OCI-LY1 (cell line): ENCODE results near the gene CIAPIN1.

ENCODE experiments used
- H2AFZ ChIP-seq: fragments of 200-600 bp; sonication (generic), shearing (Covaris generic); 2 replicates; pipeline ENCODE4 v1.6.0; 2014; ENCODE audit warnings: antibody characterized with exemption, mild to moderate bottlenecking, low read length
- H3F3A ChIP-seq: fragments of 200-600 bp; sonication (generic), shearing (Covaris generic); 2 replicates; pipeline ENCODE4 v1.6.0; 2014; ENCODE audit warnings: mild to moderate bottlenecking, antibody characterized with exemption, low read length, moderate library complexity; ENCODE audit not compliant: insufficient read depth
- H3K27ac ChIP-seq: fragments of 200-600 bp; sonication (generic); 2 replicates; pipeline ENCODE4 v1.5.1; 2014; ENCODE audit warnings: low read length, mixed run types, mild to moderate bottlenecking, low read depth; ENCODE audit not compliant: poor library complexity, severe bottlenecking
- H3K27me3 ChIP-seq: fragments of 200-600 bp; sonication (generic); 2 replicates; pipeline ENCODE4 v1.6.0; 2014; ENCODE audit warnings: antibody characterized with exemption, mild to moderate bottlenecking, low read length, moderate library complexity; ENCODE audit not compliant: insufficient read depth
- H3K36me3 ChIP-seq: fragments of 200-600 bp; sonication (generic); 2 replicates; pipeline ENCODE4 v1.6.1; 2014; ENCODE audit warnings: mild to moderate bottlenecking, antibody characterized with exemption, low read length, moderate library complexity, mixed read lengths; ENCODE audit not compliant: insufficient read depth
- H3K4me1 ChIP-seq: fragments of 200-600 bp; sonication (generic); 2 replicates; pipeline ENCODE4 v1.5.1; 2014; ENCODE audit warnings: mild to moderate bottlenecking, low read length, moderate library complexity; ENCODE audit not compliant: insufficient read depth, severe bottlenecking
- H3K4me2 ChIP-seq: fragments of 200-600 bp; sonication (generic), shearing (Covaris generic); 2 replicates; pipeline ENCODE4 v1.6.1; 2014; ENCODE audit warnings: low read length
- H3K4me3 ChIP-seq: fragments of 200-600 bp; sonication (generic); 2 replicates; pipeline ENCODE4 v1.5.1; 2014; ENCODE audit warnings: low read length, low read depth, mild to moderate bottlenecking, mixed read lengths; ENCODE audit not compliant: poor library complexity, severe bottlenecking
- H3K79me2 ChIP-seq: fragments of 200-600 bp; shearing (Covaris generic); 2 replicates; pipeline ENCODE4 v1.6.1; 2016; ENCODE audit warnings: mixed run types, low read length, mixed read lengths; ENCODE audit not compliant: insufficient read depth
- H3K9ac ChIP-seq: fragments of 200-600 bp; sonication (generic), shearing (Covaris generic); 2 replicates; pipeline ENCODE4 v1.6.1; 2014; ENCODE audit warnings: mild to moderate bottlenecking, low read length, mixed read lengths
- H3K9me2 ChIP-seq: fragments of 200-600 bp; sonication (generic), shearing (Covaris generic); 2 replicates; pipeline ENCODE4 v1.6.1; 2014; ENCODE audit warnings: low read depth, mild to moderate bottlenecking, low read length, mixed read lengths
- H3K9me3 ChIP-seq: fragments of 200-600 bp; shearing (Covaris generic); 2 replicates; pipeline ENCODE4 v1.6.1; 2014; ENCODE audit warnings: low read length, mixed read lengths
- H4K20me1 ChIP-seq: fragments of 200-600 bp; sonication (generic), shearing (Covaris generic); 2 replicates; pipeline ENCODE4 v1.6.0; 2016; ENCODE audit warnings: mild to moderate bottlenecking, low read length; ENCODE audit not compliant: insufficient read depth
- CTCF ChIP-seq: fragments of 200-600 bp; sonication (generic), shearing (Covaris generic); IDR thresholded peaks from 2 replicates; pipeline ENCODE4 v1.5.1; 2017; ENCODE audit warnings: mild to moderate bottlenecking, antibody characterized with exemption, low read length, moderate library complexity, mixed read lengths
- EZH2 ChIP-seq: fragments of 200-600 bp; sonication (generic), shearing (Covaris generic); IDR thresholded peaks from 2 replicates; pipeline ENCODE4 v1.8.0; 2017; ENCODE audit warnings: borderline replicate concordance, mixed run types, mild to moderate bottlenecking, antibody characterized with exemption, low read length, moderate library complexity, mixed read lengths

CIAPIN1 gene

DNA sequence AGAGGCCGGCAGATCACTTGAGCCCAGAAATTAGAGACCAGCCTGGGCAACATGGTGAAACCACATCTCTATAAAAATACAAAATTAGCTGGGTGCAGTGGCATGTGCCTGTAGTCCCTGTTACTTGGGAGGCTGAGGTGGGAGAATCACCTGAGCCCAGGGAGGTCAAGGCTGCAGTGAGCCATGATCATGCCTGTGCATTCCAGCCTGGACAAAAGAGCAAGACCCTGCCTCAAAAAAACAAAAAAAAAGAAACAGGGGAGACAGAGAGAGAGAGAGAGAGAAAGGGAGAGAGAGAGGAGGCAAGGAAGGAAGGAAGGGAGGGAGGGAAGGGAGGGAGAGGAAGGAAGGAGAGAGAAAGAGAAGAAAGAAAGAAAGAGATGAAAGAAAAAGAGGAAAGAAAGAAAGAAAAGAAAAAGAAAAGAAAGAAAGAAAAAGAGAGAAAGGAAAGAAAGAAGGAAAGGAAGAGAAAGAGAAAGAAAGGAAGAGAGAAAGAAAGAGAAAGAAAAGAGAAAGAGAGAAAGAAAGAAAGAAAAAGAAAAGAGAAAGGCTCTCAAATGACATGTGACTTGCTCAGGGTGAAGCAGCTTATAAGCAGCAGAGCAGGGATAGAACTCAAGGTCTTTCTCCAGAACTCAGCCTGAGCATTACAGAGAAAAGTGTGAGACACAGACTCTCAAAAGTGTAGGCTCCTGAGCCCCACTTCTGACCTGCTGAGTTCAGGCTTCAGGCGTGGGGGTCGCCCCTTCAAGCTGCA is 59.4 kb downstream of the CIAPIN1 start:
- H3K4me2 ChIP-seq = no peak overlapping the region
- no peaks in the 10 kb centered on the region for H3F3A ChIP-seq
- no peaks in the 10 kb centered on the region for H4K20me1 ChIP-seq
- no peaks in the 10 kb centered on the region for H3K9me3 ChIP-seq
- no peak overlapping the region for H3K27ac ChIP-seq
- no peak overlapping the region for H3K9ac ChIP-seq
- no peaks in the 10 kb centered on the region for H3K36me3 ChIP-seq
- H3K4me1 ChIP-seq = no peaks in the 10 kb centered on the region
- no peak overlapping the region for H2AFZ ChIP-seq
- H3K9me2 ChIP-seq = no peaks in the 10 kb centered on the region
- no peaks in the 10 kb centered on the region for H3K79me2 ChIP-seq
- H3K27me3 ChIP-seq = peaks cover 7% of the 10 kb centered on the region; the same call in 1 of the 2 replicates
- no peak overlapping the region for H3K4me3 ChIP-seq
- no peak for TF ChIP-seq CTCF
- TF ChIP-seq EZH2 = no peak

DNA sequence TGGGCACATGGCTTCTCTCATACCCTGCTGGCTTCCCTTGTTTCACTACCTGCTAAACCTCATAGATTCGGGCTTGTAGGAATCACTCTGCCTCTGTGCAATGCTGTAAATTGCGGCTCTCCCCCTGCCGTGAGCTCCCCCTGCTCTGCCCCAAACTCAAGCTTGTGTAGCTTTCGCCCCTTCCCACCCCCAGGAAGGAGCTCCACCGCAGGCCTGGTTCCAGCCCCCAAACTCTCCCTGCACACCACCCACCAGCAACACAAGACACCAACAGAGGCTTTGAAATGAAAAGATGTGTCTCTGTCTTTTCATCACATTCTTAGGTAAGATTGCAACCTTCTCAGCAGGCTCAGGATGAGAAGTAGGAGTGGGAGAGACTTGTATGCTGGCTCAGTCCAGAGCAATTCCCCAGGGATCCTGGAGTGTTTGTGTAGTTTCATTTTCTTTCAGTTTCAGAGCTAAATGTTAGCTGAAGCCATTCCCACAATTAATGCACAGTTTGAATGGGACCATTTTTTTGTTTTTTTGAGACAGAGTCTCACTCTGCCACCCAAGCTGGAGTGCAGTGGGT is 60.7 kb downstream of the CIAPIN1 start:
- H3K4me3 ChIP-seq = no peak overlapping the region
- H3K36me3 ChIP-seq = no peaks in the 10 kb centered on the region
- no peak overlapping the region for H3K4me2 ChIP-seq
- H3K79me2 ChIP-seq = no peaks in the 10 kb centered on the region
- no peaks in the 10 kb centered on the region for H4K20me1 ChIP-seq
- H3K4me1 ChIP-seq = no peaks in the 10 kb centered on the region
- no peaks in the 10 kb centered on the region for H3K9me2 ChIP-seq
- no peak overlapping the region for H2AFZ ChIP-seq
- TF ChIP-seq CTCF (no peak), EZH2 (no peak)
- H3K27me3 ChIP-seq = peaks cover 13% of the 10 kb centered on the region
- H3K9me3 ChIP-seq = no peaks in the 10 kb centered on the region
- no peaks in the 10 kb centered on the region for H3F3A ChIP-seq
- no peak overlapping the region for H3K27ac ChIP-seq
- H3K9ac ChIP-seq = no peak overlapping the region

- no peaks in the 10 kb centered on the region for H3K9me3 ChIP-seq
- H3K4me1 ChIP-seq = no peaks in the 10 kb centered on the region
- H3K9me2 ChIP-seq = no peaks in the 10 kb centered on the region
- H3K27ac ChIP-seq = no peak overlapping the region
- H3F3A ChIP-seq = no peaks in the 10 kb centered on the region
- no peak overlapping the region for H2AFZ ChIP-seq
- no peaks in the 10 kb centered on the region for H3K36me3 ChIP-seq
- H3K4me3 ChIP-seq = no peak overlapping the region
- H3K79me2 ChIP-seq = no peaks in the 10 kb centered on the region
- H3K27me3 ChIP-seq = peaks cover 13% of the 10 kb centered on the region
- H3K4me2 ChIP-seq = no peak overlapping the region
- H4K20me1 ChIP-seq = no peaks in the 10 kb centered on the region
- H3K9ac ChIP-seq = no peak overlapping the region
- no peak for TF ChIP-seq EZH2
- TF ChIP-seq CTCF = no peak
Measured at GRCh38 chr16:57385083-57385482, 62.1 kb downstream of the CIAPIN1 start.
